ENCODE data around the gene LDLRAD4.

Gene LDLRAD4

DNA sequence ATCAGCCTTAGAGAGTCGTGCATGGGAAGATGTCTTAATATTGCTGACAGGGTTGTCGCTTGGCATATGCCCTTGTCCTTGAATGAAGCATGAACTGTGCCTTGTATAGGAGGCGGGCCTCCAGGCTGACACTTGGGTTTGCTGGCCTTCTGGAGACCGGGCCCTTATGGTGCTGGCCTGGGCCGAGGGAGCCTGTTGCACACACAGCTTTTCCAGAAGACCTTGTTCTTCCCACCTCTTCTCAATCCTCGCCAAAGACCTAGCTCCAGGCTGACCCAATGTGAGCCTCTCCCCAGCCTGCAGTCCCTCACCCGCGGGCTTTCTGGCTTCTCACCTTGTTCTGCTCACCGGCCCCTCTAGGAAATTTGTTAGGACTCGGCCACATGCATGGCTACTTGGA is 308.7 kb downstream of the LDLRAD4 start:
- no peak for DNase-seq

GRCh38 chr18:13527730-13528129 is 309.2 kb downstream of the LDLRAD4 start:
- no peak for DNase-seq

GRCh38 chr18:13528739-13529392 is 310.3 kb downstream of the LDLRAD4 start:
- DNase-seq, result no peak

DNA sequence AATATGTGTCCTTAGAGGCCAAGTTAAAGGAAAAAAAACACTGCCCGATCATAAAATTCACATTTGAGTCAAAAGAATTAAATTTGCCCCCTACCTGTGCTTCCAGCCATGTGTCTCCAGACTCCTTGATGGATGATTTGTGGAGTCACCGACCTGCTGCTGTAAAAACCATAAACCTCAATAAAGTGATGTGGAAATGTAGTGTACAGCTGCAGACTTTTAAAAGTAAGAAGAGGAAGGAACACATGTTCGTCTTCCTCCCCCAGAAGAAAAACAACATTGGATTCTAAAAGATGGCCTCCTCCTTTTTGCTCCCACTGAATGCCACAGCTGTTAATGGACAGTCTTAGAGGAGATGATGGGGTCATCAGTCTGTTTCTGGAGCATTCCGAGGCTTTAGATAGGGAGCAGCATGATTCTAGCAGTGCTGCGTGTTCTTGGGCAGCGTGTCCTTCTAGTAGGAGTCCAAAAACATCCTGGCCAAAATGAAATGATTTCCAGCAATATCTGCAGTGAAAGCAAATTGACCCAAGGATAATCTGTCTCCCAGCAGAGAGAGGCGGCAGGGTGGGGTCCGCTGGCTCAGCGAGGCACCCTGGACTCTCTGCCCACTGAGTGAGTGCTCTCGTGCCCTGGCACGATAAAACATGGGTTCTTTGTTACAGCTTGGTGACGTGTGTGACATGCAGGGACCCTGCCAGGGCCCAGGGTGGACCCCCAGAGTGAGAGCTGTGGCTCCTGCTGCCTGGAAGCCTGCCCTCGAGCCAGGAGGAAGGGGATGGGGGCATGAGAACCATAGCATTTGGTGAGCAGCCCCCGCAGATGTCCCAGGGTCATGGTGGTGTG is 311.7 kb downstream of the LDLRAD4 start:
- DNase-seq, result no peak

GRCh38 chr18:13530879-13531387 is 312.4 kb downstream of the LDLRAD4 start:
- peak; percentile 21 for DNase-seq

DNA sequence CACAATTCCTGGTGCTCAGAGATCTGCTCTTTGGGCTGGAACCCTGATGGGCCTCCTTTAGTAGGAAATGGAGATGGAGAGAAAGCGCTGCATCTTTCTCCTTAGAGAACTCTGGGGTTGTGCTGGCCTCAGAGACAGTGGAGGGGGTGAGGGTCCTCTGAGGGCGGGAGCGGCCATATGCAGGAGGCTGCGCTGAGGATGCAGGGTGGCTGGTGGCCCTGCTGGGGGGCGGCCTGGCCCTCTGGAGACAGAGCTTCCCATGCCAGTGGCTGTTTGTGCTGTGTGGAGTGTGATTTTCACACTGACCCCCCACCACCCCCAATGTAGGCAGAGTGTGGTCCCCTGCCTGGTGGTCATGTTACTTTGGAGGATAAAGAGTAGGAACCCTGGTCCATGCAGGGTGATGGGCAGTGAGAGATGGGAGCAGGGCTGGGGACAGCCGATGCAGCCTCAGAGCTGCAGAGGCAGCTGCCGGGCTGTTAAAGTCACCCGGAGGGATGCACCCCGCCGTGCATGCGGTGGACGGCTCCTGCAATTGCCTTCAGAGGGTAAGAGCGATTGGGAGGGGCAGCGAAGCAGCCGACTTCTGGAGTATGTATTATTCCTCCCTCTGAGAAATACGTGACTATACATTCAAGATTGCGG is 313.2 kb downstream of the LDLRAD4 start:
- no peak for DNase-seq

DNA sequence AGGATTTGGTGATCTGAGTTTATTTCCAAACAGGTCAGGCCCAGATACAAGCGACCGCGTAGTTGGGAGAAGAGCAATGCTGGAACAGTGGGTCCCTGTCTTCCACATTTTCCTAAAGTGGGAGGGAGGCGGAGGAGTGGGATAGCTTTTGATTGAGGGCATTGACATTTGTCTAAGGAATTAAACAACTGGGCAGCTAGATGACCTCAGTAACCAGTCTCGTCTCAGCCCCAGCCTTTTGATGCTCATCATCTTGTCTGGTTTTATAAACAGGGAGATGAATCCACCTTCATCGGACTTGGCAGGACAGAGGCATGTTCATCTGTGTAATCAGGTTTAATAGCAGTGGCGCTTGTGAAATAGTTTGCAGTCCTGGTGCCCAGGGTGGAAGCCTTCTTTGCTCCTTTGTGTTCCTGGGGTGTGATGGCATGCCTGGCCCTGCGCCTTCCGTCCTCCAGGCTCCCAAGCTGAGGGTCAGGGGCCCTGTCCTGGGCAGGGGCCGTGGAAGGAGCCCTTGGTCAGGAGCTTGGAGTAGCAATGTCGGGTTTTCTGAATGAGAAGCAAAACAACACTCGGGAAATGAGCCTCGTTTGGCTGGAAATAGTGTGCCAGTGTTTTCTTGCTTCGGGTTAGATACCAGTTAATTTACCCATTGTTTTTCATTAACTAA is 314.0 kb downstream of the LDLRAD4 start:
- DNase-seq, result no peak

- DNase-seq, result no peak
These were observed 316.1 kb downstream of the LDLRAD4 start for GRCh38 chr18:13534631-13535030.

DNA sequence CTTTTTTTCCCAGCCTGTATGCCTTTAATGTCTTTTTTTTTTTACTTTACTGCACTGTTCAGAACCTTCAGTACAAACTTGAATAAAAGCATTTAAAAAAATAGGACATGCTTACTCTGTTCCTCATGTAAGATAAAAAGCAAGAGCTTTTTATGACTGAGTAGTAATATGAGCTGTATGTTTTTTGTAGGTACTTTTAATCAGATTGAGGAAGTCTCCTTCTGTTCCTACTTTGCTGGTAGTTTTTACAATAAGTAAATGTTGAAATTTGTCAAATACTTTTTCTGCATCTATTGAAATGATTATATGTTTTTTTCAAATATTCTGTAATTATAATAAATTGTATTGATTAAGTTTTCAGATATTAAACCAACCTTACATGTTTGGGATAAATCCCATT is 318.0 kb downstream of the LDLRAD4 start:
- no peak for DNase-seq

DNA sequence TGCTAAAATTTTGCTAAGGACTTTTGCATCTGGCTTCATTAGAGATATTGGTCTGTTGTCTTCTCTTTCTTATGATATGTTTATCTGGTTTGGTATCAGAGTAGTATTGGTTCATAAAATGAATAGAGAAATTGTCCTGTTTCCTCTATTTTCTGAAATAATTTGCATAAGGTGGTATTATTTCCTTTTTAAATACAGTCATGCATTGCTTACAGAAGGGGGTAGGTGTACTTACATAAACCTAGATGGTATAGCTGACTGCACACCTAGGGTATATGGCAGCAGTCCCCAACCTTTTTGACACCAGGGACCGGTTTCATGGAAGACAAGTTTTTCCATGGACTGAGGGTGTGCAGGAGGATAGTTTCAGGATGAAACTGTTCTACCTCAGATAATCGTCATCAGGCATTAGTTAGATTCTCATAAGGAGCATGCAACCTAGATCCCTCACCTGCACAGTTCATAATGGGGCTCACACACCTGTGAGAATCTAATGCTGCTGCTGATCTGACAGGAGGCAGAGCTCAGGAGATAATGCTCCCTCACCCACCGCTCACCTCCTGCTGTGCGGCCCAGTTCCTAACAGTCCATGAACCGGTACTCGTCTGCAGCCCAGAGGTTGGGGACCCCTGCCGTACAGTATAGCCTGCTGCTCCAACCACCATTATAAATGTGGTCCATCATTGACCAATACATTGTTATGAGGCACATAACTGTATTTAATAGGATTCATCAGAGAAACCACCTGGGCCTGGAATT is 318.6 kb downstream of the LDLRAD4 start:
- DNase-seq, result no peak

- DNase-seq, result no peak
These were observed 320.1 kb downstream of the LDLRAD4 start for GRCh38 chr18:13538630-13539029.

DNA sequence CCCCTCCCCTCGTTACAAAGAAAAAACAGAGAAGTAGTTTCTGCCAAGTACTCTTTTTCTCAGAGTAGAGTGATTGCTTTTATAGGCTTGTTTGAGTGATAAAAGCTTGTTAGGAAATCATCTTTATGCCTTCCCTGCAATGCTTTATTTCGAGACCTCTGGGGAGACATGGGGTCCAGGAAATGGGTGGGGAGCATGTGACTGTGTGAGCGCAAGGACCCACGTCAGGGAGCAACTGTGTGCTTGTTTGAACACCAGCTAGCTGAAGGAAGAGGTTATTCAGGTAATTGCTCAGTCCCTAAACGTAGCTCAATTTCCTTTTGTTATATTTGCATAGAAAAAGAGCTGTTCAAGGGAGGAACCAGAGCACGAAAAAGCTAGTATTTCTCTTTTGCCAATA is 320.5 kb downstream of the LDLRAD4 start:
- no peak for DNase-seq

DNA sequence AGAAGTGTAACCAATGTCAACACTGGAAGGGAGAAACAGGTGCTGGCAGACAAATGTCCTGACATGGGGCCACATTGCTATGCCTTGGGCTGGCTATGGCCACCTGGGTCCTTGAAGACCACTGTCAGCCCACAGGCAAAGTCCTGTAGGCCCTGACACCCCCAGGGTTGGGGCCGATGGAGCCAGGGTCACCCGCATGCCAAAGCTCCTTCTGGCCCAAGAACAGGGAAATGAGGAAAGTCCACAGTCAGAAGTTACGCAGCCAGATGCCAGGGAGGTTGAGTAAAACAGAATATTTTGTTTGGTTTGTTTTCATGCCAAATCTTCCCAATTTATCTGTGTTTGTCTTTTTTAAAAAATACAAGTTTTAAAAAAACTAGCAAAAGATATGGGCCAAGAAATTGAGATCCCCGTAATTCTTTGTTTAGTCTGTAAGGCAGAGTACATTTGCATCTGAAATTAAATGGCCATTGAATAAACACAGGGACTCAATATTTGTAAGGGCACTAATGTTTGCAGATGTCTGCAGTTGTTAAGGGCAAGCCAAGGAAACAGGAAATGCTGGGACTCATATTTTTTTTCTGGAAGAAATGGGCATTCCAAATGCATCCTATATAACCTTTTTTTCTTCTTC is 321.4 kb downstream of the LDLRAD4 start:
- DNase-seq, result no peak

DNA sequence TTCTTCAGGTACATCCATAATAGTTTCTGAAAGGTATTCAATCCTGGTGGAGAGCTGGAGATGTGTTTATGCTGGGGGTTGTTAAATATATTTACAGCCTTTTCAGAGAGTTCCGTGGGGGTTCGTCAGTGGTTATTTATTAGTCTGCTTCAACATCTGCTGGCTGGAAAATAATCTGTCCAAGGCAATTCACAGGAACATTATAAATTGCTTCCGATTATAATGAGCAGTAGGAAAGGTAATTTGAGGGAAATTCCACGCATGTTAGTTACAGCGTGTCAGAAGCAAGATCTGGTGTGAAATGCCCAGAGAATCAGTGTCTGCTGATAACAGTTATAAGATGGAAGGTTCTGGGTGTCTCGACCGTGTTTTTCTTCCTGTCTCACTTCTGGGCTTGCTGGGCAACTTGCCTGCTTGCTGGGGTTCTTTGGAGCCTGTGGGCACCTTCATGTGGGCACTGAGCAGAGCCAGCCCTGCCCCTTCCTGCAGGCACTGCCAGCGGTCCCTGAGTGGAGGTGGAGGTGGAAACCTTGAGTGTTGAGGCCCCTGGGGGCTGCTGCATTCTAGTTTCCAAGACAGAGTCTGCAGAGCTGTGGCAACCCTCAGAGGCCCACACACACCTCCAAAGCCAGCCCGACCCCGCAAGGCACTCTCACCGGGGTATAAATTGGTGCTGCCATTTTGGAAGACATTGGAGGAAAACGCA is 322.1 kb downstream of the LDLRAD4 start:
- no peak for DNase-seq

- no peak for DNase-seq
These were observed 323.3 kb downstream of the LDLRAD4 start for GRCh38 chr18:13541621-13542519.

- no peak for DNase-seq
These were observed 323.9 kb downstream of the LDLRAD4 start for GRCh38 chr18:13542520-13542847.

DNA sequence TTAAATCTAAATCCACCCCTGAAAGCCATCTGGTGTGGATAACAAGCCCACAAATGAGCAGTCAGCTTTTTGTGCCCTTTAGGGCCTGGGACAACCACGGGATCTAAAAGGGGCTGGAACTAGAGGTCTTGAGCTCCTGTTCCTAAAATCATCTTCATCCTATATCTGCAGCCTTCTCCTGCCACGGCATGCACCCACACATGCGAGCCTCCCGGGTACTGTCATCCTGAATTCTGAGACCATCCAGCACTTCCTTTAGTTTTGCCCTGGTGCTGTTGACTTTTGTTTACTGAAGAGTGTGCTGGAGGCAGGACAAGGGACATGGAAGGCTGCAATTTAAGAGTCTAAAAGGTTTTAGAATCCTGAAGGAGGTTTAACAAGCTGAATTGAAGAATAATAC is 324.6 kb downstream of the LDLRAD4 start:
- no peak for DNase-seq

- no peak for DNase-seq
These were observed 325.5 kb downstream of the LDLRAD4 start for GRCh38 chr18:13543811-13544732.

- DNase-seq, result no peak
These were observed 326.4 kb downstream of the LDLRAD4 start for GRCh38 chr18:13544953-13545352.
